H1 (cell line): Measurements from ENCODE around the gene TAF8. TPM values are rescaled to one million over a fixed set of nuclear protein-coding genes. Genes with fewer than 3 reads are reported as not detected.
"Not testable (repeated sequence)": the region's sequence is repeated elsewhere in the genome, so short reads cannot be mapped to it uniquely, and the experiment has no call there.

Source experiments
- CTCF ChIA-PET: fragments of 300-600 bp; sonication (Branson Sonifier 250); formaldehyde crosslinking; loops from one replicate; lab custom pipeline; 2021; ENCODE audit not compliant: partially characterized antibody; lab: Charles Lee
- POLR2A ChIA-PET: fragments of 300-600 bp; sonication (Branson Sonifier 250); formaldehyde crosslinking; loops from one replicate; lab custom pipeline; 2021; ENCODE audit warnings: inconsistent platforms; ENCODE audit not compliant: partially characterized antibody; lab: Charles Lee
- DNase-seq, 2 experiments: peaks; one replicate each; pipeline versions ENCODE4 v3.0.0 to v3.0.0-alpha.2; 2010 to 2022; ENCODE audit warnings: low spot score in 2 of 2, low read depth in 1 of 2, mixed read lengths in 1 of 2
- FAIRE-seq: peaks from 2 replicates; lab custom pipeline; 2011; peaks lifted over from hg19 to GRCh38; lab: Jason Lieb, UNC
- H2AFZ ChIP-seq: 2 replicates; pipeline ENCODE4 v1.8.1; 2012; ENCODE audit warnings: low read length, inconsistent platforms
- H2AK5ac ChIP-seq: 2 replicates; pipeline ENCODE4 v1.6.1; 2013; ENCODE audit warnings: low read depth, low read length
- H2BK120ac ChIP-seq: replicated peaks from 2 replicates; pipeline ENCODE3; 2013; ENCODE audit warnings: low read depth, low read length, inconsistent platforms
- H2BK12ac ChIP-seq: 2 replicates; pipeline ENCODE4 v1.6.1; 2013; ENCODE audit warnings: low read depth, low read length
- H2BK15ac ChIP-seq: 2 replicates; pipeline ENCODE4 v1.6.1; 2013; ENCODE audit warnings: low read length
- H2BK20ac ChIP-seq: 2 replicates; pipeline ENCODE4 v1.6.1; 2013; ENCODE audit warnings: low read length
- H2BK5ac ChIP-seq: 2 replicates; pipeline ENCODE4 v1.6.1; 2013; ENCODE audit warnings: low read depth, low read length
- H3K14ac ChIP-seq: 2 replicates; pipeline ENCODE4 v1.6.1; 2013; ENCODE audit warnings: inconsistent platforms; ENCODE audit not compliant: insufficient read length
- H3K18ac ChIP-seq: 2 replicates; pipeline ENCODE4 v1.6.1; 2013; ENCODE audit warnings: low read length; ENCODE audit errors: extremely low read depth
- H3K23ac ChIP-seq: 2 replicates; pipeline ENCODE4 v1.6.1; 2013; ENCODE audit warnings: inconsistent platforms; ENCODE audit not compliant: insufficient read length
- H3K23me2 ChIP-seq: 2 replicates; pipeline ENCODE4 v1.6.1; 2013; ENCODE audit warnings: low read depth, low read length
- H3K27ac ChIP-seq: 2 replicates; pipeline ENCODE4 v1.6.1; 2011; ENCODE audit warnings: low read depth, low read length, inconsistent platforms
- H3K27me3 ChIP-seq, 4 experiments: replicated peaks in 1 of 4; 1 replicate in 1 of 4; 2 replicates in 3 of 4; pipeline versions ENCODE4 v1.6.1 to v1.8.1; 2011 to 2013; ENCODE audit warnings: low read length in 3 of 4, mild to moderate bottlenecking in 3 of 4, inconsistent platforms in 2 of 4, mixed read lengths in 2 of 4, moderate library complexity in 1 of 4; ENCODE audit not compliant: control insufficient read depth in 3 of 4, insufficient read depth in 3 of 4; ENCODE audit errors: extremely low read depth in 1 of 4
- H3K36me3 ChIP-seq, 4 experiments: 2 replicates each; pipeline versions ENCODE4 v1.6.1 to v1.8.1; 2011 to 2013; ENCODE audit warnings: mild to moderate bottlenecking in 4 of 4, low read length in 3 of 4, moderate library complexity in 2 of 4, control low read depth in 1 of 4, inconsistent platforms in 1 of 4; ENCODE audit not compliant: insufficient read depth in 4 of 4, control insufficient read depth in 2 of 4
- H3K4ac ChIP-seq: replicated peaks from 2 replicates; pipeline ENCODE3; 2013; ENCODE audit warnings: low read length, low read depth, mixed read lengths, inconsistent platforms; ENCODE audit not compliant: insufficient read length
- H3K4me1 ChIP-seq, 4 experiments: replicated peaks in 1 of 4; 1 replicate in 1 of 4; 2 replicates in 3 of 4; pipeline versions ENCODE4 v1.6.1 to v1.8.1; 2011 to 2013; ENCODE audit warnings: low read length in 3 of 4, inconsistent platforms in 2 of 4, mixed read lengths in 1 of 4; ENCODE audit not compliant: insufficient read depth in 4 of 4, control insufficient read depth in 3 of 4
- H3K4me2 ChIP-seq, 2 experiments: 2 replicates each; pipeline versions ENCODE4 v1.6.1 to v1.8.1; 2011 to 2013; ENCODE audit warnings: low read depth in 2 of 2, low read length in 2 of 2, control low read depth in 1 of 2, inconsistent platforms in 1 of 2, mild to moderate bottlenecking in 1 of 2; ENCODE audit not compliant: insufficient read depth in 1 of 2
- H3K4me3 ChIP-seq, 4 experiments: fragments of 200-600, 300-600 bp in 1 of 4; sonication (generic), shearing (Covaris generic), sonication (Bioruptor Twin) in 1 of 4; 2 replicates each; pipeline versions ENCODE4 v1.5.1 to v1.8.1; 2011 to 2016; ENCODE audit warnings: low read length in 4 of 4, low read depth in 3 of 4, control low read depth in 2 of 4, inconsistent platforms in 2 of 4, mild to moderate bottlenecking in 2 of 4, mixed read lengths in 1 of 4, moderate library complexity in 1 of 4; ENCODE audit not compliant: insufficient read depth in 2 of 4; ENCODE audit errors: extremely low read depth in 1 of 4
- H3K56ac ChIP-seq: replicated peaks from 2 replicates; pipeline ENCODE3; 2013; ENCODE audit warnings: low read depth, mild to moderate bottlenecking, mixed read lengths, low read length, inconsistent platforms; ENCODE audit not compliant: insufficient read length
- H3K79me1 ChIP-seq: 2 replicates; pipeline ENCODE4 v1.6.1; 2013; ENCODE audit warnings: low read depth, low read length, control low read depth
- H3K79me2 ChIP-seq, 2 experiments: 2 replicates each; pipeline versions ENCODE4 v1.6.1 to v1.8.1; 2012 to 2013; ENCODE audit warnings: low read length in 2 of 2, mild to moderate bottlenecking in 2 of 2, inconsistent platforms in 1 of 2; ENCODE audit not compliant: insufficient read depth in 2 of 2, control insufficient read depth in 1 of 2
- H3K9ac ChIP-seq, 4 experiments: replicated peaks in 1 of 4; 1 replicate in 1 of 4; 2 replicates in 3 of 4; pipeline versions ENCODE4 v1.6.1 to v1.8.1; 2011 to 2013; ENCODE audit warnings: low read depth in 3 of 4, low read length in 3 of 4, control low read depth in 2 of 4, mild to moderate bottlenecking in 2 of 4, moderate library complexity in 2 of 4, inconsistent platforms in 1 of 4; ENCODE audit errors: extremely low read depth in 1 of 4
- H3K9me3 ChIP-seq, 2 experiments: 2 replicates each; pipeline versions ENCODE4 v1.6.1 to v1.8.1; 2012 to 2013; ENCODE audit warnings: mild to moderate bottlenecking in 2 of 2, moderate library complexity in 2 of 2, control low read depth in 1 of 2, inconsistent platforms in 1 of 2, low read depth in 1 of 2, low read length in 1 of 2, mixed read lengths in 1 of 2; ENCODE audit not compliant: insufficient read depth in 2 of 2
- H4K20me1 ChIP-seq, 2 experiments: replicated peaks in 1 of 2; 2 replicates each; pipeline versions ENCODE3 to v1.8.1; 2011 to 2013; ENCODE audit warnings: inconsistent platforms in 2 of 2, low read length in 2 of 2, mild to moderate bottlenecking in 1 of 2; ENCODE audit not compliant: insufficient read depth in 2 of 2, control insufficient read depth in 1 of 2
- H4K5ac ChIP-seq: 2 replicates; pipeline ENCODE4 v1.6.1; 2013; ENCODE audit warnings: low read length, low read depth, mixed read lengths, inconsistent platforms; ENCODE audit not compliant: insufficient read length
- H4K8ac ChIP-seq: 2 replicates; pipeline ENCODE4 v1.8.0; 2013; ENCODE audit warnings: mild to moderate bottlenecking, moderate library complexity, low read length, inconsistent platforms; ENCODE audit not compliant: insufficient read depth; ENCODE audit errors: extremely low read depth
- H4K91ac ChIP-seq: replicated peaks from 2 replicates; pipeline ENCODE3; 2013; ENCODE audit warnings: low read length, mixed read lengths, inconsistent platforms; ENCODE audit not compliant: insufficient read length
- POLR2AphosphoS5 ChIP-seq: IDR thresholded peaks from 2 replicates; pipeline ENCODE4 v1.6.1; 2011; ENCODE audit warnings: low read depth, low read length
- WGBS, 2 experiments: shearing (Covaris generic) in 1 of 2; methylation state at CpG; one replicate each; pipeline versions ENCODE4 v1.1.6 to v1.1.7; 2013 to 2015; ENCODE audit warnings: low lambda C conversion rate in 2 of 2, mixed read lengths in 2 of 2, inconsistent platforms in 1 of 2, low coverage in 1 of 2, missing lambda C conversion rate in 1 of 2; ENCODE audit not compliant: insufficient replicate concordance in 2 of 2, insufficient coverage in 1 of 2, insufficient read length in 1 of 2; ENCODE audit errors: extremely low coverage in 1 of 2, missing lambda C conversion rate in 1 of 2; 5-methylcytosine and 5-hydroxymethylcytosine counted together
- polyA plus RNA-seq, 7 experiments: library from polyadenylated mRNA; depleted of rRNA in 3 of 7; stranded (reverse) in 5 of 7; unstranded in 2 of 7; fragments of >200 nt in 5 of 7; fragments of 200-250 nt in 2 of 7; gene quantifications; 1 replicate in 5 of 7; 2 replicates in 1 of 7; 4 replicates in 1 of 7; pipeline versions ENCODE4 v1.2.1 to v1.2.3, GENCODE V29; 2011 to 2013; ENCODE audit warnings: missing spikeins in 2 of 7, mixed read lengths in 2 of 7
- total RNA-seq: library from RNA; stranded (reverse); fragmentation: NEBNext Ultra II Directional; extraction: Animal tissue kit (Norgen Biotek cat#: 25700); gene quantifications from 2 replicates; pipeline ENCODE4 v1.2.1, GENCODE V29; 2021

Gene TAF8
- total and polyA plus RNA-seq, 2 of the 8 experiments (the other 6 are each of a cell fraction or from before 2014, with no cell fraction given): 32.2 to 34.0 TPM

DNA sequence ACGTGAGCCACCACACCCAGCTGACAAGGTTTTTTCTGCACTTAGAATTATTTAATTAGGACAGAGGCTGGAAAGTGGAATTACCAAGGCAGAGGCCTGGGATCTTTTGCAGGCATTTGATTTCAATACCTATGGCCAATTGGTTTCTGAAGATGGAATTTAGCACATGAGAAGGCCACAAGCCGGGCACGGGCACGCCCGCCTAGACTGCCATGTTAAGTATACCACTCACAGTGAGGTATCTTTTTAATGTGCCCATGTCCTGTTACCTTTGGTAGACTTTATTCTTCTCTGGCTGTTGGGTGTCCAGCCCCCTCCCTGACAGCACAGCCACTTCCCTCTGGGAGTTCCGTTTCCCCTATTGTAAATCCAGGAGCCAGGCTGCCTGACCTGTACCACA lies 18.0 kb upstream of the TAF8 start:
- CTCF ChIA-PET: interaction anchor here (1.1 to 7.6 kb wide), 3 partner anchors 11 to 227 kb away, joined by 3 to 56 read pairs (median 5); no protein-coding TSS in a partner anchor
- 82% methylated on average over 6 of the region's 6 CpGs; no CpG with 5 or more reads in 1 of the 2 experiments for WGBS, 2 experiments
- no peak overlapping the region for H2BK20ac ChIP-seq

DNA sequence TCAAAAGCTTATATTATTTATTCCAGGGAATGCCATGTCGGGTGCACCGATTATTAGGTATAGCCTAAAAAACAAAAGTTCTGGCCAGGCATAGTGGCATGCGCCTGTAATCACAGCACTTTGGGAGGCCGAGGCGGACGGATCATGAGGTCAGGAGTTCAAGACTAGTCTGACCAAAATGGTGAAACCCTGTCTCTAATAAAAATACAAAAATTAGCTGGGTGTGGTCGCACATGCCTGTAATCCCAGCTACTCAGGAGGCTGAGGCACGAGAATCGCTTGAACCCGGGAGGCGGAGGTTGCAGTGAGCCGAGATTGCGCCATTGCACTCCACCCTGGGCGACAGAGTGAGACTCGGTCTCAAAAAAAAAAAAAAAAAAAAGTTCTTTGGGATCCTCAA lies 12.7 kb upstream of the TAF8 start:
- not testable (repeated sequence) for H4K91ac ChIP-seq, H3K4ac ChIP-seq, H2AFZ ChIP-seq, H2BK120ac ChIP-seq, H3K4me3 ChIP-seq, H3K79me2 ChIP-seq, H3K14ac ChIP-seq, FAIRE-seq, H3K4me1 ChIP-seq, H2BK5ac ChIP-seq, H2BK15ac ChIP-seq, H3K9ac ChIP-seq, H2BK12ac ChIP-seq, H3K79me1 ChIP-seq, H3K27ac ChIP-seq, H3K27me3 ChIP-seq, H3K23ac ChIP-seq, DNase-seq, H3K4me2 ChIP-seq, H4K8ac ChIP-seq, H3K56ac ChIP-seq, H3K23me2 ChIP-seq, H3K9me3 ChIP-seq, H2BK20ac ChIP-seq, H3K18ac ChIP-seq, H3K36me3 ChIP-seq, H4K20me1 ChIP-seq, H2AK5ac ChIP-seq, H4K5ac ChIP-seq
- CTCF ChIA-PET: interaction anchor here (0.9 kb wide), 1 partner anchor 22 kb away, joined by 4 read pairs; no protein-coding TSS in a partner anchor
- POLR2A ChIA-PET: interaction anchor here (1.8 kb wide), 1 partner anchor 12 kb away, joined by 4 read pairs; the partner anchor contains the start of gene TAF8
- 95% methylated on average over 15 of the region's 15 CpGs; no CpG with 5 or more reads in 1 of the 2 experiments for WGBS, 2 experiments

More for the DNA sequence above, 18.0 kb upstream of the TAF8 start:
- DNase-seq: no peak
- H3K23ac ChIP-seq: no peak overlapping the region
- H3K56ac ChIP-seq: no peak overlapping the region
- no peak overlapping the region for H3K9ac ChIP-seq
- H3K4me1 ChIP-seq: peaks cover 4 to 8% (median 7%) of the 10 kb centered on the region in 4 experiments; a peak in 5 of 7 replicates
- no peak overlapping the region for H2BK5ac ChIP-seq
- no peak overlapping the region for H2BK12ac ChIP-seq
- H3K79me1 ChIP-seq: no peaks in the 10 kb centered on the region
- H2AFZ ChIP-seq: no peak overlapping the region
- no peak overlapping the region for H3K18ac ChIP-seq
- H3K79me2 ChIP-seq: no peaks in the 10 kb centered on the region
- no peak overlapping the region for H2AK5ac ChIP-seq
- H3K4ac ChIP-seq: no peak overlapping the region
- no peak for FAIRE-seq
- no peak overlapping the region for H2BK120ac ChIP-seq
- no peak overlapping the region for H4K8ac ChIP-seq
- H3K36me3 ChIP-seq: no peaks in the 10 kb centered on the region
- H4K91ac ChIP-seq: no peak overlapping the region
- no peak for TF ChIP-seq POLR2AphosphoS5
- POLR2A ChIA-PET: no interaction called here
- H4K20me1 ChIP-seq: no peaks in the 10 kb centered on the region
- no peak overlapping the region for H4K5ac ChIP-seq
- H3K4me2 ChIP-seq: no peak overlapping the region
- H3K27me3 ChIP-seq: no peaks in the 10 kb centered on the region; a peak in 1 of 7 replicates
- no peaks in the 10 kb centered on the region for H3K23me2 ChIP-seq
- H3K14ac ChIP-seq: no peak overlapping the region
- H3K9me3 ChIP-seq: no peaks in the 10 kb centered on the region
- no peak overlapping the region for H2BK15ac ChIP-seq
- H3K4me3 ChIP-seq: no peak overlapping the region
- H3K27ac ChIP-seq: no peak overlapping the region
